Measurements from ENCODE around the gene NAPSA. TPM values are rescaled to one million over a fixed set of nuclear protein-coding genes. Genes with fewer than 3 reads are reported as not detected.

NAPSA gene
- total and polyA plus RNA-seq, 9 of the 15 experiments (the other 6 are each of a cell fraction or from before 2014, with no cell fraction given) = 0.25 to 1.9 (median 0.69) TPM

GRCh38 chr19:50333235-50333736 lies 32.2 kb downstream of the NAPSA start (continued):
- no peak for TF ChIP-seq THRA (IDR thresholded peaks at IDR 0.05)
- no peak for TF ChIP-seq ZNF282 (CRISPR knock-in tag; IDR thresholded peaks at IDR 0.05)
- TF ChIP-seq ZNF764 (CRISPR knock-in tag; IDR thresholded peaks at IDR 0.05; ENCODE audit: low read depth) = no peak
- no peak for TF ChIP-seq PTRF (tag; IDR thresholded peaks at IDR 0.05)
- TF ChIP-seq ZNF263 (CRISPR knock-in tag; IDR thresholded peaks at IDR 0.05; ENCODE audit: borderline replicate concordance) = no peak
- no peak for TF ChIP-seq NR2F6 (CRISPR knock-in tag; IDR thresholded peaks at IDR 0.05)
- no peak for TF ChIP-seq ZNF277 (CRISPR knock-in tag; IDR thresholded peaks at IDR 0.05; ENCODE audit: borderline replicate concordance)
- peak; percentile 72; the same call in 1 of the 2 replicates for TF ChIP-seq ZBTB7A (IDR thresholded peaks at IDR 0.05; ENCODE audit: borderline replicate concordance, control insufficient read depth, low read depth, low read length)
- no peak for TF ChIP-seq XRCC4 (IDR thresholded peaks at IDR 0.05; ENCODE audit: extremely low read depth, insufficient read depth, insufficient read length)
- TF ChIP-seq, protein P1, sequence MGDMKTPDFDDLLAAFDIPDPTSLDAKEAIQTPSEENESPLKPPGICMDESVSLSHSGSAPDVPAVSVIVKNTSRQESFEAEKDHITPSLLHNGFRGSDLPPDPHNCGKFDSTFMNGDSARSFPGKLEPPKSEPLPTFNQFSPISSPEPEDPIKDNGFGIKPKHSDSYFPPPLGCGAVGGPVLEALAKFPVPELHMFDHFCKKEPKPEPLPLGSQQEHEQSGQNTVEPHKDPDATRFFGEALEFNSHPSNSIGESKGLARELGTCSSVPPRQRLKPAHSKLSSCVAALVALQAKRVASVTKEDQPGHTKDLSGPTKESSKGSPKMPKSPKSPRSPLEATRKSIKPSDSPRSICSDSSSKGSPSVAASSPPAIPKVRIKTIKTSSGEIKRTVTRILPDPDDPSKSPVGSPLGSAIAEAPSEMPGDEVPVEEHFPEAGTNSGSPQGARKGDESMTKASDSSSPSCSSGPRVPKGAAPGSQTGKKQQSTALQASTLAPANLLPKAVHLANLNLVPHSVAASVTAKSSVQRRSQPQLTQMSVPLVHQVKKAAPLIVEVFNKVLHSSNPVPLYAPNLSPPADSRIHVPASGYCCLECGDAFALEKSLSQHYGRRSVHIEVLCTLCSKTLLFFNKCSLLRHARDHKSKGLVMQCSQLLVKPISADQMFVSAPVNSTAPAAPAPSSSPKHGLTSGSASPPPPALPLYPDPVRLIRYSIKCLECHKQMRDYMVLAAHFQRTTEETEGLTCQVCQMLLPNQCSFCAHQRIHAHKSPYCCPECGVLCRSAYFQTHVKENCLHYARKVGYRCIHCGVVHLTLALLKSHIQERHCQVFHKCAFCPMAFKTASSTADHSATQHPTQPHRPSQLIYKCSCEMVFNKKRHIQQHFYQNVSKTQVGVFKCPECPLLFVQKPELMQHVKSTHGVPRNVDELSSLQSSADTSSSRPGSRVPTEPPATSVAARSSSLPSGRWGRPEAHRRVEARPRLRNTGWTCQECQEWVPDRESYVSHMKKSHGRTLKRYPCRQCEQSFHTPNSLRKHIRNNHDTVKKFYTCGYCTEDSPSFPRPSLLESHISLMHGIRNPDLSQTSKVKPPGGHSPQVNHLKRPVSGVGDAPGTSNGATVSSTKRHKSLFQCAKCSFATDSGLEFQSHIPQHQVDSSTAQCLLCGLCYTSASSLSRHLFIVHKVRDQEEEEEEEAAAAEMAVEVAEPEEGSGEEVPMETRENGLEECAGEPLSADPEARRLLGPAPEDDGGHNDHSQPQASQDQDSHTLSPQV (IDR thresholded peaks at IDR 0.05) = no peak
- no peak for TF ChIP-seq CCAR2 (IDR thresholded peaks at IDR 0.05; ENCODE audit: low read depth, low read length)
- no peak for TF ChIP-seq NONO (IDR thresholded peaks at IDR 0.05; ENCODE audit: low read depth in 2 of 2, low read length in 1 of 2)
- TF ChIP-seq, protein P2, sequence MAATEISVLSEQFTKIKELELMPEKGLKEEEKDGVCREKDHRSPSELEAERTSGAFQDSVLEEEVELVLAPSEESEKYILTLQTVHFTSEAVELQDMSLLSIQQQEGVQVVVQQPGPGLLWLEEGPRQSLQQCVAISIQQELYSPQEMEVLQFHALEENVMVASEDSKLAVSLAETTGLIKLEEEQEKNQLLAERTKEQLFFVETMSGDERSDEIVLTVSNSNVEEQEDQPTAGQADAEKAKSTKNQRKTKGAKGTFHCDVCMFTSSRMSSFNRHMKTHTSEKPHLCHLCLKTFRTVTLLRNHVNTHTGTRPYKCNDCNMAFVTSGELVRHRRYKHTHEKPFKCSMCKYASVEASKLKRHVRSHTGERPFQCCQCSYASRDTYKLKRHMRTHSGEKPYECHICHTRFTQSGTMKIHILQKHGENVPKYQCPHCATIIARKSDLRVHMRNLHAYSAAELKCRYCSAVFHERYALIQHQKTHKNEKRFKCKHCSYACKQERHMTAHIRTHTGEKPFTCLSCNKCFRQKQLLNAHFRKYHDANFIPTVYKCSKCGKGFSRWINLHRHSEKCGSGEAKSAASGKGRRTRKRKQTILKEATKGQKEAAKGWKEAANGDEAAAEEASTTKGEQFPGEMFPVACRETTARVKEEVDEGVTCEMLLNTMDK (IDR thresholded peaks at IDR 0.05; ENCODE audit: borderline replicate concordance, insufficient read depth, low read depth, low read length, poor library complexity, severe bottlenecking) = no peak
- no peak for TF ChIP-seq PURB (CRISPR knock-in tag; IDR thresholded peaks at IDR 0.05; ENCODE audit: low read depth)
- TF ChIP-seq CBX5 (IDR thresholded peaks at IDR 0.05; ENCODE audit: borderline replicate concordance, low read depth) = no peak
- no peak for TF ChIP-seq SP2 (IDR thresholded peaks at IDR 0.05; ENCODE audit: extremely low read depth, low read depth, low read length, poor library complexity, severe bottlenecking)
- TF ChIP-seq CBX8 (IDR thresholded peaks at IDR 0.05; ENCODE audit: borderline replicate concordance, extremely low read depth, low read depth, low read length, poor library complexity, severe bottlenecking) = no peak
- TF ChIP-seq RAD21 (CRISPR knock-in tag; conservative IDR thresholded peaks at IDR 0.05 in 1 of 2, IDR thresholded peaks at IDR 0.05 in 1 of 2) = no peak

All from K562 (cell line).